NCI-H146 treated with DMSO at 0.1 percent for 48 hours (cell line): Measurements from ENCODE around the gene MED31.
A peak's percentile ranks its signal among the peaks of the same experiment; 100 is the strongest.
"Not testable (repeated sequence)": the region's sequence is repeated elsewhere in the genome, so short reads cannot be mapped to it uniquely, and the experiment has no call there.

Experiments
- DNase-seq: peaks from one replicate; lab custom pipeline; 2025; ENCODE audit not compliant: unreplicated experiment; lab: John Stamatoyannopoulos, UW

The MED31 gene

GRCh38 chr17:6651354-6651918 lies at the start of gene MED31, which contains the start of gene C17orf100:
MED31 (minus strand) TSS chr17:6651605; CDS start chr17:6651528, 77 bp downstream.
C17orf100 (plus strand) TSS chr17:6651762; CDS start chr17:6651914, 152 bp downstream.
- peak; percentile 85 for DNase-seq

GRCh38 chr17:6700948-6701307 lies 49.5 kb upstream of the MED31 start:
- no peak for DNase-seq

GRCh38 chr17:6699997-6700947 lies 48.9 kb upstream of the MED31 start:
- no peak for DNase-seq

GRCh38 chr17:6698004-6698403 lies 46.6 kb upstream of the MED31 start:
- no peak for DNase-seq

- no peak for DNase-seq
These were observed 45.5 kb upstream of the MED31 start for GRCh38 chr17:6696906-6697305.

- no peak for DNase-seq
These were observed 44.2 kb upstream of the MED31 start for GRCh38 chr17:6695565-6695964.

- no peak for DNase-seq
These were observed 43.6 kb upstream of the MED31 start for GRCh38 chr17:6695051-6695450.

GRCh38 chr17:6691958-6692357 lies 40.6 kb upstream of the MED31 start:
- DNase-seq: not testable (repeated sequence)

GRCh38 chr17:6691546-6691945 lies 40.1 kb upstream of the MED31 start:
- no peak for DNase-seq

- no peak for DNase-seq
These were observed 39.2 kb upstream of the MED31 start for GRCh38 chr17:6690641-6691040.

GRCh38 chr17:6688944-6689343 lies 37.5 kb upstream of the MED31 start:
- no peak for DNase-seq

GRCh38 chr17:6686026-6686425 lies 34.6 kb upstream of the MED31 start:
- DNase-seq: no peak

GRCh38 chr17:6684881-6685767 lies 33.7 kb upstream of the MED31 start:
- no peak for DNase-seq

- DNase-seq: no peak
These were observed 33.0 kb upstream of the MED31 start for GRCh38 chr17:6684460-6684783.

GRCh38 chr17:6683730-6684459 lies 32.5 kb upstream of the MED31 start:
- no peak for DNase-seq

- DNase-seq: no peak
These were observed 31.8 kb upstream of the MED31 start for GRCh38 chr17:6683081-6683684.

GRCh38 chr17:6682339-6682738 lies 30.9 kb upstream of the MED31 start:
- no peak for DNase-seq

GRCh38 chr17:6681671-6682070 lies 30.3 kb upstream of the MED31 start:
- no peak for DNase-seq

- no peak for DNase-seq
These were observed 29.8 kb upstream of the MED31 start for GRCh38 chr17:6681176-6681575.

- DNase-seq: no peak
These were observed 27.8 kb upstream of the MED31 start for GRCh38 chr17:6679241-6679640.
